NCI-H146 (cell line): ENCODE results near the gene DYRK4.

ENCODE experiments used
- DNase-seq: peaks from one replicate; lab custom pipeline; 2025; lab: John Stamatoyannopoulos, UW

DYRK4 gene

DNA sequence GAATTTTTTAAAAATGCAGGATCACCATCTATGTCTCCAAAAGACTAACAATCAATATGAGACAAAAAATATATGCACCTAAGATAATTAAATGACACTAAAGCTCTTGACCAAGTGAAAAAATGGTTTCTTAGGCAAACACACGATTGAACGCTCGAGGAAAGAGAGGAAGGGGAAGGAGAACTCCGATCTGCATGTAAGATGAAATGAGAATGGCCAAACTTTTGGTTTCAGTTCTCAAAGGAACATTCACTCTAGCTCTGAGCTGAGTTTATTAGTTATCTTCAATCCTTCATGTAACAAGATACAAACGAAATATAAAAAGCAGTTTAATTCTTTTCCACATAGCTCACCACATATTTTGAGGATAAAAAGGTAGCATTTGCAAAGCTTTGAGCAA, 2.8 kb downstream of the DYRK4 start:
- DNase-seq: no peak

DNA sequence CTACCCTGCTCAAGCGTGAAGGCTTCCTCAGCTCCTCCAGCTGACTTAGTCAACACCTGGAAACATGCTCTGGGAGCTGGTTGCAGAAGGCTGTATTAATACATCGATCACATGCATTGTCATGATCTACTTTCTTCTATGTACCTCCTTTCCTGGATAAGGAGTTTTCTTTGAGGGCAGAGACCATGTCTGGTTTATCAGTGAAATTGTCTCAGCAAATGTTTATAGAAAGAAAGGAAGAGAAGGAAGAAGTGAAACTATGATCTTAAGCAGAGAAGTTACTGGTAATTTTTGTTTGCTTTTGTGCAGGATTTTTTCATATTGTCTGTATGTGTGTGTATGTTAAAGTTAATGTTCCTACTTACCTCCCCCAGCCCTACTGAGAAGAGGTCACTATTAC, 4.5 kb downstream of the DYRK4 start:
- no peak for DNase-seq

DNA sequence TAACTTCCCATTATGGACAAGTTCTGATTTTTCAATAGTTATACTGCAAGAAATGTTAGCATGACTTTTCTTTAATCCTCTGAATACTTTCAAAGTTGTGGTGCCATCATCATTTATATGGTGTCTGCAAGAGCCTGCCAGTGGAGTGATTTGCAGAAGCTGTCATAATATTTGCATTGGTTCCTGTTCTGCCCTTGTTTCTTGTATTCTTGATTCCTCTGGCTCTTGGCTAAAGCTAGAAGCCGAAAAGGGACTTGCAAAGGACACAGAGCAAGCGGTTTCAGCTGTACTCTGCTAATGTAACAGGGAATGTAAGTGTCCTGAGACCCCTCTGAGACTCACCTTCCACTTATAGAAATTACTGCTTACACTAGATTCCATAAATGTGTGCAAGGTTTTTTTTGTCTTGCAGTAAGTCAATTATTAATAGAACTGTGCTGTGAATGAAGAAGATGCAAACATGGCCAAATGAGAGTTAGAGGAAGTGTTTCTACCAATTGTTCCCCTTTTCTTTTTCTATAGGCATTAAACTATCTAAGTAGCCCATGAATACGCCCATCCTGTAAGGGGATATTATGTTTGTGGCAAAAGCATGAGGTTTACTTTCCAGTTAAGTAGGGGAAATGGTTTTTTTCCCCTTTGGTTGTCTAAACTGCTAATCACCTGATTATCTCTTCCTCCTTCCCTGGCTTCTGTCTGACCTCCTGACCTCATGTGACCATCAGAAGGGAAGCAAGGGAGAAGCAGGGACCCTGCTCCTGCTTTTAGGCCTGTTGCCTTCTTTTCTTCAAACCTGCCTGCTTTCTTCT, 5.3 kb downstream of the DYRK4 start:
- DNase-seq: no peak

GRCh38 chr12:4569261-4569660, 7.3 kb downstream of the DYRK4 start:
- DNase-seq: no peak

DNA sequence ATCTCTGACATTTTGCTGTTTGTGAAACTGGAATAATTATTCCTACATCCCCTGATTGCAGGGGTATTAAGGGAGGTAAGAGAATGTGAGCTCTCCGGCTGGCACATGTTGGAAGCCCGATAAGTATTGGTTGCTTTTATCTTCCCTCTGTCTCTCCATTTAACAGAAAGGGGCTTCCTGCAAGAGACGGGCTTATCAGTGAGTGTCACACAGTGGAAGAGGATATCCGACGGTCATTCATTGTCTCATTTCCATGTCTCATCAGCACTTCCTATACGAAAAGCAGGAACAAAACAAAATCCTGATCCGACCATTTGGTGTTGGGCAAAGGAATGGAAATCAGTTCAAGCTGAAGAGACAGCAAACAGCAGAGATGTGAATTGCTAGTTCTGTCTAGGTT, 10.7 kb downstream of the DYRK4 start:
- DNase-seq: no peak

- DNase-seq: peak; percentile 58
Measured at GRCh38 chr12:4579305-4580102, 17.5 kb downstream of the DYRK4 start.

DNA sequence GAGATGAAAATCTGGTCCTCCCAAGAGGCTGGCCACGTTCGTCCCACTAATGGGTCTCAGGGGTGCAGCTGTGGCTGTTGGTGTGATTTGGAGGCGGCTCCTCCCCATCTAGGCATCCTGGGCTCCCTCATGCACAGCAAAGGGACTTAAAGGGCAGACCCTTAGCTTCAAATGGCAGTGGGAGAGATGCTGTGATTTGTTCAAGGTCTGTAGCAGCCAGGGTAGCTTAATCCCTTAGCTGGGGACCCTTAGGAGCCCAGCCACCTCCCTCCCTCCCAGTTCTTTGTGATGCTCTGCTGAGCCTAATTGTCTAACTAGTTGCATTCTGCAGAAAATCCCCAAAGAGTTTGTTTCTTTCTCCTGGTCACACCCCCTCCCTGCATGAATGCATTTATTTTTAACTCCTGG, 18.3 kb downstream of the DYRK4 start:
- DNase-seq: no peak

DNA sequence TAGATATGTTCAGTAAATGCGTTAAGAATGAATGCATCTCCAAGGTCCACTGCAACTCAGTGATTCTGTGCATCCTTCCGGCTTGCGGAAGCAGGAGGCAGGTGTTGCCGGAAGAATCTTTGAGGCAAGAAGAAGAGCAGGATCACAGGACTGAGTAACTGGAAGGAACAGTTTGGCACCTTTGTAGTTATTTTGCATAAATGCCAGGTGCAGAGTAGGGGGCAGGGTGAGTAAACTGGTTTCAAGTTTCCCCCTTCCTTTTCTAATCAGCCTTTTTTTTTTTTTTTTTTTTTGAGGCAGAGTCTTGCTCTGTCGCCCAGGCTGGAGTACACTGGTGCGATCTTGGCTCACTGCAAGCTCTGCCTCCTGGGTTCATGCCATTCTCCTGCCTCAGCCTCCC, 22.3 kb downstream of the DYRK4 start:
- peak; percentile 11 for DNase-seq

DNA sequence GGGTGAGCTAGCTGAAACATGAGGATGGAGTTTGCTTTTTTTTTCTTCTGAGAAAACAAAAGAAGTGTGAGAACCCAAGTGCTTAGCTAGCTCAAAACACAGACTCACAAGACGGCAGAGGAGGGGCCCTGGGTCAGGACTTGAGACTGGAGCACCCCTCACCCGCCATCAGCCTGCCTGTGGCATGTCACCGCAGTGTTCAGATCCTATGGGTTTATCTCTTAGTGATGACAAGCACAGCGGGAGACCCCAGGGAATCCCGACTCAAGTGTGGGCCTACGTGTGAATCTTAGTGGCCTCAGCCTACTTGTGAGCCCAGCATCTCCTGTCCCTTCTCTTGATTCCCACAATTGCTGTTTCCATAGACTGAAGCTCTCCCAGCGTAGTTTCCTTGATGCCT, 22.9 kb downstream of the DYRK4 start:
- DNase-seq: no peak

DNA sequence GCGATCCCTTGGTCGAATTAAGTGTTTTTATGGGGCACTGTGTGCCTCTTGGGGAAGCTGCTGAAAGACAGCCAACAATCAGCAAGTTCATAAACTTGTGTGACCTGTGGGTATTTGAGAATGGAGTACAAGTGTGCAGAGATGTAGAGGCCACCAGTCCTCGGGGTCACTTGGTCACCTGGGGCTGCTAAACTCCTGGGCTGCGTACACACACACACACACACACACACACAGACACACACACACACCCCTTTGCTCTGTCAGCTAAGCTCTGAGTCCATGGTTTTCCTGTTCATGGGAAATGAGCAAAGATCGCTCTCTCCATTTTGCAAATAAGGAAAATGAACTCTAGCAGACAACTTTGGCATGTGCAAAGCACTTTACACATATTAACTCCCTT, 24.5 kb downstream of the DYRK4 start:
- DNase-seq: no peak

DNA sequence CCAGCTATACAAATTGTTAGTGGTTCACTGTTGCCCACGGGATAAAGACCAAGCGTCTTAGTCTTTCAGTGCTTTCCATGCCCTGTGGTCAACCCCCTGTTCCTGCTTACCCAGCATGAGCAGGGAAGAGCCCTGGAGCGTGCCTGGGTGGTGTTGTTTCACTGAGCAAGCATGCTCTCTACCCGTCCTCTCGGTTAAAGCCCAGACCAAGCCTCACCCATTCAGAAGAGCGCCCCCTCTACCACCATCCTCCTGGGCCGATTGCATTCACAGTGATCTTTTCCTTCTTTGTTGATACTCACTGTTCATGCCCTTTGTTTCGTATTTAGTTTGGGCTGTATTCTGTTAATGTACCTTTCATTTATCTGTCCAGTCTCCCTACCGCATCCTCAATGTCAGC, 25.1 kb downstream of the DYRK4 start:
- no peak for DNase-seq

- DNase-seq: no peak
Measured at GRCh38 chr12:4588916-4589315, 26.9 kb downstream of the DYRK4 start.

DNA sequence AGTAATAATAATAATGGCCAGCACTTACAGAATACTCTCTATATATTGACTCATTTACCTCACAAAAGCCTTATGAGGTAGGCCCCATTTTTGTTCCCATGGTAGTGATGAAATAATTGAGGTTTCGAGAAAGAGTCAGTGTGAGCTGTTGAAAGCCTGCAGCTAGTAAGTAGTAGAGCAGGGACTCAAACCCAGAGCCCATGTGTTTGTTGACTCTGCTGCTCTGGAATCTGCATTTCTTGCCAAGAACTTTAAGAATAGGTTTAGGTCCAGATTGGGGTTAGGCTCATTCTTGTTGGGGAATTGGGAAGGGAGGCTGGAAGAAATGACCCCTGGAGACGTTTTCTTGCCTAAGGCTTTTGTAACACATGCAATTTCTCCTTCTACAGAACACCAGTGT, 27.9 kb downstream of the DYRK4 start:
- no peak for DNase-seq

DNA sequence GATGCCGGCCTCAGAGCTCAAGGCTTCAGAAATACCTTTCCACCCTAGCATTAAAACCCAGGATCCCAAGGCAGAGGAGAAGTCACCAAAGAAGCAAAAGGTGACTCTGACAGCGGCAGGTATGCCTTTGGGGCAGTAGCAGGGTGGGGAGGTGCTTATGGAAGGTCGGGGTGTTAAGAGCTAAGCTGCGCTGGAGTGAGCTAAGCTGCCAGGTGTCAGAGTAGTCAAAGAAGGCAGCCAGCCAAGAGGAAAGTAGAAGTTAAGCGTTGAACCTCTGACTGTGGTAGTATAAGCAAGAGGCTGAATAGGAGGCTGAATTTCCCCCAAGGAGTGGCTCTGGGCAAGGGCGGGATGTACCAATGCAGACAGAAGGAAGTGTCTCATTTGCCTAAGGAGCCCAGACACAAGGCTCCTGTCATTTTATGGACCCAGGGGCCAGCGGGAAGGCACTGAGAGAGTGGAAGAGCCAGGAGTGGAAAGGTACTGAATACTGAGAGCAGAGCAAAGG, 29.2 kb downstream of the DYRK4 start:
- DNase-seq: no peak

- DNase-seq: no peak
Measured at GRCh38 chr12:4595881-4596280, 33.9 kb downstream of the DYRK4 start.

DNA sequence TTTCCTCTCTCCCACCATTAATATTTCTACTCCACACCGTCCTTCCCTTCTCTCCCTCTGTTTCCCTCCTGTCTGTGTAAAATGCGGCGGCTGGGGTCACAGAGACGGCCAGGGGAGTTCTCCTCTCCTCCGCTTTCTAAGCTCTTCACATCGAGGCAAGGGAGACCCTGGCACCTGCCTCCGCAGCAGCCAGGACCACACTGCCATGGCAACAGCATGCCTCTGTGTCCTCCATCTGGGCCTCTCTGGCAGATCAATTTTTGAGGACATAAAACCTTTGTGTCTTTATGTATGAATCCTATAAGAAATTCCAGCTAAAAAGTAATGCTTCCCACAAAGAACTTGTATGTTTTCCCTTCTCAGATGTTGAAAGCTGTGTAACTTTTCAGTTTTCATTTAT, 41.4 kb downstream of the DYRK4 start:
- no peak for DNase-seq

DNA sequence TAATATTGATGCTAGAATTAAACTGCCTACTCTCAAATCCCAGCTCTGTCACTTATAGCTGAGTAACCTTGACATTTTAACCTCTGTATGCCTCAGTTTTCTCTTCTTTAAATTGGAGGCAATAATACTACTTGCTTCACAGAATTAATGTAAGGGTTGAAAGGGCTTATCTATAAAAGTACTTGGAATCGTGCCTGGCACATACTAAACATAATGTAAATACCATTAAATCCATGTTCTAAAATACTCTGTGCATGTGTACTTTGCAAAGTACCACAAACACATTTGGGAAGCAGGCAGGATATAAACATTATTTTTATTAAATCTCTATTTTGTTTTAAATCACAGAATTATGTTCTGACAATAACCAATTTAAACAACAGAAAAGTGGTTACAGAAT, 41.9 kb downstream of the DYRK4 start:
- DNase-seq: no peak

DNA sequence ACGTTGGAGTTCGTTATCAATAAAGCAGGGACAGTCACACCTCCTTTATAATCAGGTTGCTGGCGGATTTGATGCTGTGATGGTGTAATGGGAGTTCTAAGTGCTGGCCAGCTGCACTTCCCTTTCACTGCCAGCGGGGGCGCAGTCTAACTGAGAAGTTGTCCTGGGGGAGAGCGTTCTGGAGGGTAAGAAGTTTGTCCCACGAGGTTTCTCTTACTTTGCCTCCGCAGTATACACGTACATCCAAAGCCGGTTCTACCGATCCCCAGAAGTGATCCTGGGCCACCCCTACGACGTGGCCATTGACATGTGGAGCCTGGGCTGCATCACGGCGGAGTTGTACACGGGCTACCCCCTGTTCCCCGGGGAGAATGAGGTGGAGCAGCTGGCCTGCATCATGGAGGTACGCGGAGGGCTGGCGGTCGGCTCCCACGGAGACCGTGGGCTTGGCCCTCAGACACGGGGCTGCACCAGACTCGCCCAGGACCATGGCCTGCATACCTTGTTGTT, 42.7 kb downstream of the DYRK4 start:
- peak; percentile 89 for DNase-seq

GRCh38 chr12:4607056-4607455, 45.0 kb downstream of the DYRK4 start:
- no peak for DNase-seq

GRCh38 chr12:4609071-4609470, 47.1 kb downstream of the DYRK4 start:
- no peak for DNase-seq

GRCh38 chr12:4610481-4610880, 48.5 kb downstream of the DYRK4 start:
- DNase-seq: no peak

DNA sequence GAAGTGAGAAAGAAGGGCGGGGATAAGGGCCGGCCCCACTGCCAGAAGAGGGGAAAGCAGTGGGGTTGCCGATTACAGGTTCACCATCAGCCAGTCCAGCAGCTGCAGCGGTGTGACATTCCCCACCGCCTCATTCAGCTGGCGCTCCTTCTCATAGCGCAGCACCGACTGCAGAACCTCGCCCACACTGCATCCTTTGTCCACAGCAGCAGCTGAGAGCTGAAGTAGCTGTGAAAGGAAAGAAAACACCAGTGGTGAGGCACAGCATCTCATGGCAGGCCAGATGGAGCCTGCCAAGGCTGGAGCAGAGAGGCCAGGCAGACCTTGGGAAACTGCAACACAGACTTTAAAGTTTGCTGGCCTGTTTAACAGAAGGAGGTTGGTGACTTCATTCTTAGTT, 53.7 kb downstream of the DYRK4 start:
- DNase-seq: no peak

- no peak for DNase-seq
Measured at GRCh38 chr12:4621511-4621910, 59.5 kb downstream of the DYRK4 start.
